Gastroesophageal sphincter (tissue), 4 donors: ENCODE results near the gene CLCNKB. TPM values are rescaled to one million over a fixed set of nuclear protein-coding genes. Genes with fewer than 3 reads are reported as not detected.
"Not testable (repeated sequence)": the region's sequence is repeated elsewhere in the genome, so short reads cannot be mapped to it uniquely, and the experiment has no call there.

ENCODE experiments used
- ATAC-seq: fragments of 150-250 bp; one replicate; pipeline ENCODE4 v1.9.1; 2016; ENCODE audit warnings: mild to moderate bottlenecking, moderate library complexity
- H3K27ac ChIP-seq, 4 donors: fragments of 200-600 bp; sonication (generic) in 3 of 4; 1 replicate in 3 of 4; 2 replicates in 1 of 4; pipeline ENCODE4 v1.5.1; 2016 to 2019
- H3K27me3 ChIP-seq: fragments of 200-600 bp; sonication (generic); one replicate; pipeline ENCODE4 v1.5.1; 2019
- H3K36me3 ChIP-seq, 2 donors: fragments of 200-600 bp; sonication (generic); one replicate each; pipeline ENCODE4 v1.5.1; 2019; ENCODE audit warnings: control low read depth in 1 of 2
- H3K4me1 ChIP-seq, 3 donors: fragments of 200-600 bp; sonication (generic); 1 replicate in 2 of 3; 2 replicates in 1 of 3; pipeline ENCODE4 v1.5.1; 2016 to 2019; ENCODE audit warnings: control low read depth in 2 of 3
- H3K4me3 ChIP-seq, 2 donors: fragments of 200-600 bp; sonication (generic); one replicate each; pipeline ENCODE4 v1.5.1; 2019; ENCODE audit warnings: mild to moderate bottlenecking in 1 of 2, moderate library complexity in 1 of 2
- H3K9me3 ChIP-seq, 3 donors: fragments of 200-600 bp; sonication (generic); one replicate each; pipeline ENCODE4 v1.5.1; 2017 to 2019; ENCODE audit warnings: control low read depth in 2 of 3
- CTCF ChIP-seq, 4 experiments: fragments of 200-600 bp in 2 of 4; fragments of 450-650 bp in 2 of 4; sonication (generic) in 1 of 4; IDR thresholded peaks; one replicate each; pipeline ENCODE4 v1.5.1; 2017 to 2019; ENCODE audit warnings: antibody characterized with exemption in 4 of 4, mild to moderate bottlenecking in 2 of 4, moderate library complexity in 2 of 4
- EP300 ChIP-seq: sonication (generic); formaldehyde crosslinking; IDR thresholded peaks from one replicate; pipeline ENCODE4 v1.6.1; 2017; ENCODE audit warnings: antibody characterized with exemption, mild to moderate bottlenecking
- POLR2A ChIP-seq, 2 donors: fragments of 450-650 bp; IDR thresholded peaks; one replicate each; pipeline ENCODE4 v1.6.1; 2017; ENCODE audit warnings: antibody characterized with exemption in 2 of 2, mild to moderate bottlenecking in 2 of 2, moderate library complexity in 1 of 2
- POLR2AphosphoS5 ChIP-seq: sonication (generic); formaldehyde crosslinking; IDR thresholded peaks from one replicate; pipeline ENCODE4 v1.6.1; 2017; ENCODE audit warnings: antibody characterized with exemption
- WGBS, 2 donors: methylation state at CpG; one replicate each; pipeline ENCODE4 v1.1.5; 2018; ENCODE audit warnings: low coverage in 1 of 2; 5-methylcytosine and 5-hydroxymethylcytosine counted together
- total RNA-seq, 4 donors: library from RNA; depleted of rRNA; stranded (reverse); fragments of >200 nt; gene quantifications; one replicate each; pipeline ENCODE4 v1.1.0, GENCODE V29; 2016

CLCNKB gene
- total RNA-seq, 4 donors from 2014 or later: 0.20 to 1.9 (median 0.82) TPM

GRCh38 chr1:16042096-16042495 is 1.5 kb upstream of the CLCNKB start:
- no peak for ATAC-seq
- H3K9me3 ChIP-seq: no peaks in the 10 kb centered on the region
- no peaks in the 10 kb centered on the region for H3K27me3 ChIP-seq
- H3K36me3 ChIP-seq: no peaks in the 10 kb centered on the region
- peaks cover 0 to 3% (median 0%) of the 10 kb centered on the region in 3 donors for H3K4me1 ChIP-seq
- WGBS, 2 donors: 95% methylated on average over 4 of the region's 9 CpGs; no CpG with 5 or more reads in 1 of the 2 donors
- TF ChIP-seq POLR2A (IDR thresholded peaks at IDR 0.05) (no peak), EP300 (no peak)
- no peak overlapping the region for H3K4me3 ChIP-seq
- H3K27ac ChIP-seq: no peak overlapping the region

- ATAC-seq, H3K4me3 ChIP-seq, H3K27me3 ChIP-seq, H3K9me3 ChIP-seq, H3K36me3 ChIP-seq, H3K27ac ChIP-seq, H3K4me1 ChIP-seq: not testable (repeated sequence)
- WGBS, 2 donors: 100% methylated on average over 1 of the region's 9 CpGs; no CpG with 5 or more reads in 1 of the 2 donors
Observed at GRCh38 chr1:16042654-16043053, 928 bp upstream of the CLCNKB start.

- H3K4me1 ChIP-seq: peaks cover 0 to 13% (median 5%) of the 10 kb centered on the region in 3 donors
- ATAC-seq: no peak
- no peaks in the 10 kb centered on the region for H3K36me3 ChIP-seq
- WGBS, 2 donors: no CpG with 5 or more reads among the region's 5 CpGs
- H3K4me3 ChIP-seq: no peak overlapping the region
- no peak for TF ChIP-seq POLR2AphosphoS5
- no peak for TF ChIP-seq CTCF (IDR thresholded peaks at IDR 0.05)
- TF ChIP-seq POLR2A (IDR thresholded peaks at IDR 0.05): no peak
- no peak for TF ChIP-seq EP300
- H3K9me3 ChIP-seq: no peaks in the 10 kb centered on the region
- H3K27me3 ChIP-seq: no peaks in the 10 kb centered on the region
- H3K27ac ChIP-seq: no peak overlapping the region
Observed at GRCh38 chr1:16043950-16044349, 368 bp downstream of the CLCNKB start.

- TF ChIP-seq CTCF (IDR thresholded peaks at IDR 0.05) (no peak), EP300 (no peak), POLR2A (IDR thresholded peaks at IDR 0.05) (no peak), POLR2AphosphoS5 (no peak)
- no peak for ATAC-seq
- Histone ChIP-seq H3K4me3 (no peak overlapping the region), H3K4me1 (peaks cover 0 to 16% (median 7%) of the 10 kb centered on the region in 3 donors), H3K27ac (no peak overlapping the region), H3K9me3 (no peaks in the 10 kb centered on the region), H3K27me3 (no peaks in the 10 kb centered on the region), H3K36me3 (no peaks in the 10 kb centered on the region)
- no CpG with 5 or more reads among the region's 7 CpGs for WGBS, 2 donors
Observed at GRCh38 chr1:16046842-16047241, 3.3 kb downstream of the CLCNKB start.

- no peak for TF ChIP-seq POLR2AphosphoS5
- no peak for TF ChIP-seq POLR2A (IDR thresholded peaks at IDR 0.05)
- no peak for TF ChIP-seq CTCF (IDR thresholded peaks at IDR 0.05)
- TF ChIP-seq EP300: no peak
- H3K27me3 ChIP-seq: no peaks in the 10 kb centered on the region
- 92 to 100% methylated on average over 2 to 4 of the region's 19 CpGs for WGBS, 2 donors
Observed at GRCh38 chr1:16047791-16048475, 4.4 kb downstream of the CLCNKB start.

GRCh38 chr1:16048573-16049189 is 5.1 kb downstream of the CLCNKB start:
- Histone ChIP-seq H3K4me1 (peaks cover 0 to 15% (median 7%) of the 10 kb centered on the region in 3 donors), H3K9me3 (no peaks in the 10 kb centered on the region), H3K36me3 (no peaks in the 10 kb centered on the region), H3K27ac (peak overlapping the region in 1 of 4 donors; percentile 24), H3K4me3 (peak overlapping the region; percentile 14 to 53), H3K27me3 (no peaks in the 10 kb centered on the region)
- TF ChIP-seq CTCF (IDR thresholded peaks at IDR 0.05) (peak in 1 of 4 experiments; percentile 22), EP300 (no peak)
- 16% methylated on average over 9 of the region's 25 CpGs; no CpG with 5 or more reads in 1 of the 2 donors for WGBS, 2 donors
- ATAC-seq: peak; percentile 45

More at GRCh38 chr1:16047791-16048475, 4.4 kb downstream of the CLCNKB start:
- Histone ChIP-seq H3K27ac (no peak overlapping the region), H3K4me1 (peaks cover 0 to 16% (median 7%) of the 10 kb centered on the region in 3 donors), H3K4me3 (peak overlapping the region in 1 of 2 donors; percentile 53), H3K9me3 (no peaks in the 10 kb centered on the region), H3K36me3 (no peaks in the 10 kb centered on the region)
- no peak for ATAC-seq
